Progenitor cell of endocrine pancreas (in vitro differentiated cells): Measurements from ENCODE around the gene C15orf61. TPM values are rescaled to one million over a fixed set of nuclear protein-coding genes. Genes with fewer than 3 reads are reported as not detected.

Experiments
- DNase-seq: peaks from one replicate; pipeline ENCODE4 v3.0.0; 2021; ENCODE audit warnings: low spot score; ENCODE audit not compliant: unreplicated experiment
- H3K27ac Mint-ChIP-seq: 2 replicates; pipeline ENCODE4 v1.8.0; 2021; ENCODE audit warnings: mild to moderate bottlenecking, moderate library complexity, mixed read lengths
- H3K27me3 Mint-ChIP-seq: 2 replicates; pipeline ENCODE4 v1.8.0; 2021; ENCODE audit warnings: mixed read lengths
- H3K36me3 Mint-ChIP-seq: 2 replicates; pipeline ENCODE4 v1.8.0; 2022; ENCODE audit warnings: mixed read lengths; ENCODE audit not compliant: insufficient read depth
- H3K4me1 Mint-ChIP-seq: 2 replicates; pipeline ENCODE4 v1.8.0; 2021; ENCODE audit warnings: low read depth, mixed read lengths
- H3K4me3 Mint-ChIP-seq: 2 replicates; pipeline ENCODE4 v1.8.0; 2021; ENCODE audit warnings: low read depth, mild to moderate bottlenecking, moderate library complexity, mixed read lengths
- H3K9me3 Mint-ChIP-seq: 2 replicates; pipeline ENCODE4 v1.8.0; 2021; ENCODE audit warnings: low read depth, mixed read lengths
- total RNA-seq: library from RNA; stranded (reverse); gene quantifications from 2 replicates; pipeline ENCODE4 v1.2.1, GENCODE V29; 2021
- TF ChIP-seq, protein P1 (sequence below): fragments of 200-600 bp; sonication (generic); IDR thresholded peaks from one replicate; pipeline ENCODE4 v1.5.0; 2021; ENCODE audit warnings: antibody characterized with exemption, mild to moderate bottlenecking; ENCODE audit not compliant: unreplicated experiment

C15orf61 gene
- total RNA-seq, 1 donor from 2014 or later = 9.6 TPM

DNA sequence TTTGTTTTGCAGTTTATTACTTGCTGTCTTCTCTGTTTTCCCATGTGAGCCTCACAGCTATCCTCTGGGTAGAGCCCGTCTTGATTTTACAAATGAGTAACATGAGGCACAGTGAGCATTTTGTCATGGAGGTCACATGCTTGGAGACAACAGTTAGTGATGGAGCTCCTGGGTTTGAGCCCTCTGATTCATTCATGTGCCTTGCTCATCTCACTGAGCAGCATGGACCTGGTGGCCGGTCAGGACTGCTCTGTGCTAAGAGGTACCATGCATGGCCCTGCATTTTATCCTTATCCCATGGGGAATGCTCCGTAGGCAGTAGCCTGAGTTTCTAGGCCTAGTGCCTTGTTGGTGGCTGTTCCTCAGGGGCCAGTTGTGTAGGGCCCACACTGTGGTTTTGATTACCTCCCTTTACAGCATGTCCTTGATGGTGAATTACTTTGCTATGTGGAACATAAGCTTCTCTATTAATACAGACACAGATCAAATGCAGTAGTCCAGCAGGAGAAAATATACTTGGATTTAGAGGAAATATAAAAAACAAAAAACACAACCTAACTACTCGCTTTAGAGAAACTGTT, 57.2 kb downstream of the C15orf61 start:
- TF ChIP-seq, protein P1, sequence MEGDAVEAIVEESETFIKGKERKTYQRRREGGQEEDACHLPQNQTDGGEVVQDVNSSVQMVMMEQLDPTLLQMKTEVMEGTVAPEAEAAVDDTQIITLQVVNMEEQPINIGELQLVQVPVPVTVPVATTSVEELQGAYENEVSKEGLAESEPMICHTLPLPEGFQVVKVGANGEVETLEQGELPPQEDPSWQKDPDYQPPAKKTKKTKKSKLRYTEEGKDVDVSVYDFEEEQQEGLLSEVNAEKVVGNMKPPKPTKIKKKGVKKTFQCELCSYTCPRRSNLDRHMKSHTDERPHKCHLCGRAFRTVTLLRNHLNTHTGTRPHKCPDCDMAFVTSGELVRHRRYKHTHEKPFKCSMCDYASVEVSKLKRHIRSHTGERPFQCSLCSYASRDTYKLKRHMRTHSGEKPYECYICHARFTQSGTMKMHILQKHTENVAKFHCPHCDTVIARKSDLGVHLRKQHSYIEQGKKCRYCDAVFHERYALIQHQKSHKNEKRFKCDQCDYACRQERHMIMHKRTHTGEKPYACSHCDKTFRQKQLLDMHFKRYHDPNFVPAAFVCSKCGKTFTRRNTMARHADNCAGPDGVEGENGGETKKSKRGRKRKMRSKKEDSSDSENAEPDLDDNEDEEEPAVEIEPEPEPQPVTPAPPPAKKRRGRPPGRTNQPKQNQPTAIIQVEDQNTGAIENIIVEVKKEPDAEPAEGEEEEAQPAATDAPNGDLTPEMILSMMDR = no peak
- no peaks in the 10 kb centered on the region for H3K9me3 Mint-ChIP-seq
- peaks cover 5% of the 10 kb centered on the region for H3K36me3 Mint-ChIP-seq
- H3K27ac Mint-ChIP-seq = no peak overlapping the region
- H3K4me3 Mint-ChIP-seq = no peak overlapping the region
- no peaks in the 10 kb centered on the region for H3K27me3 Mint-ChIP-seq
- H3K4me1 Mint-ChIP-seq = peaks cover 5% of the 10 kb centered on the region
- no peak for DNase-seq

DNA sequence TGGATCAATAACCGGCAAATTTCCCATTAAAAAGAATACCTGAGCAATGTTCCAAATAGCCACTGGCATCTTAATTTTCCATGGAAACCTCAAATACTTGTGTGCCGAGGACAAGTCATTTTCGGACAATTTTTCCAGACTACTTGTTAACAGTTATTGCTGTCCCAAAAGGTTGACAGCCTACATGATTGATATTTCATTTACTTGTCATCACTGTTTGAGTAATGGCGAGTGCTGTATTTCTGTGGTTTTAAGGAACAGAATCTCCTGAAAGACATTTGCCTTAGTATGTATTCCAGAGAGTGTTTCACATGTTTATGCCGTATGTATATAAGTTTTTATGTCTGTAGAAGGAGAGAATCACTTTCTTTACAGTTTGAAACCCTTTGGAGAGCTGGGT, 58.2 kb downstream of the C15orf61 start:
- no peak for DNase-seq
- no peak overlapping the region for H3K27ac Mint-ChIP-seq
- H3K9me3 Mint-ChIP-seq = no peaks in the 10 kb centered on the region
- no peak overlapping the region for H3K4me3 Mint-ChIP-seq
- H3K36me3 Mint-ChIP-seq = peaks cover 3% of the 10 kb centered on the region
- no peaks in the 10 kb centered on the region for H3K27me3 Mint-ChIP-seq
- TF ChIP-seq, protein P1 = no peak
- H3K4me1 Mint-ChIP-seq = peaks cover 5% of the 10 kb centered on the region

Other genes starting within 250 kb of the C15orf61 start
- 26.0 and 30.7 TPM in 2 replicates for gene MAP2K5, start 21.6 kb downstream of the C15orf61 start, total RNA-seq